GM12864 (cell line): ENCODE data around the gene FAM162A.
A peak's percentile ranks its signal among the peaks of the same experiment; 100 is the strongest.

Experiments used
- DNase-seq: peaks from one replicate; pipeline ENCODE4 v3.0.0-alpha.2; 2011; ENCODE audit warnings: low read depth
- H3K4me3 ChIP-seq: 2 replicates; pipeline ENCODE4 v1.5.1; 2011; ENCODE audit warnings: mild to moderate bottlenecking, low read depth, low read length, control low read depth
- TF ChIP-seq, protein P1 (sequence below): IDR thresholded peaks from 2 replicates; pipeline ENCODE4 v1.5.1; 2011; ENCODE audit warnings: low read depth, mild to moderate bottlenecking, moderate library complexity, low read length, control low read depth, inconsistent platforms; ENCODE audit errors: missing control alignments

Gene FAM162A

DNA sequence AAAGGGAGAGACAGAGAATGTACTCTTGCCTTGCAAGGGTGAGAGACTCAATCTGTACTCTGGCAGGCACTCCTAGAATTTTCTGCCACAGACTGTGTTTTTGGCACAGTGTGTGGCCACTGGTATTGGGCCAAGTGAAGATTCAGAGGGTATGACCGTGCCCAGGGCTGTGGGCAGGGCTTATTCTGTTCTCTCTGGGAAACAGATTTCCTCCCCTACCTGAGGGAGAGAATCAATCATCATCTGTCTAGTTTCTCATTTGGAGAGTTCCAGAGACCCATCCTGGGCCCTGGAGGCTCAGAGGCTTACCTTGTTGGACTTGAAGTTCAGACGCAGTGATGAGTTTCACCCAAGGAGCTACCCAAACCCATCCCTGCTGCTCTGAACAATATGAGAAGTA lies 30.8 kb upstream of the FAM162A start:
- TF ChIP-seq, protein P1, sequence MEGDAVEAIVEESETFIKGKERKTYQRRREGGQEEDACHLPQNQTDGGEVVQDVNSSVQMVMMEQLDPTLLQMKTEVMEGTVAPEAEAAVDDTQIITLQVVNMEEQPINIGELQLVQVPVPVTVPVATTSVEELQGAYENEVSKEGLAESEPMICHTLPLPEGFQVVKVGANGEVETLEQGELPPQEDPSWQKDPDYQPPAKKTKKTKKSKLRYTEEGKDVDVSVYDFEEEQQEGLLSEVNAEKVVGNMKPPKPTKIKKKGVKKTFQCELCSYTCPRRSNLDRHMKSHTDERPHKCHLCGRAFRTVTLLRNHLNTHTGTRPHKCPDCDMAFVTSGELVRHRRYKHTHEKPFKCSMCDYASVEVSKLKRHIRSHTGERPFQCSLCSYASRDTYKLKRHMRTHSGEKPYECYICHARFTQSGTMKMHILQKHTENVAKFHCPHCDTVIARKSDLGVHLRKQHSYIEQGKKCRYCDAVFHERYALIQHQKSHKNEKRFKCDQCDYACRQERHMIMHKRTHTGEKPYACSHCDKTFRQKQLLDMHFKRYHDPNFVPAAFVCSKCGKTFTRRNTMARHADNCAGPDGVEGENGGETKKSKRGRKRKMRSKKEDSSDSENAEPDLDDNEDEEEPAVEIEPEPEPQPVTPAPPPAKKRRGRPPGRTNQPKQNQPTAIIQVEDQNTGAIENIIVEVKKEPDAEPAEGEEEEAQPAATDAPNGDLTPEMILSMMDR = no peak
- no peak overlapping the region for H3K4me3 ChIP-seq

DNA sequence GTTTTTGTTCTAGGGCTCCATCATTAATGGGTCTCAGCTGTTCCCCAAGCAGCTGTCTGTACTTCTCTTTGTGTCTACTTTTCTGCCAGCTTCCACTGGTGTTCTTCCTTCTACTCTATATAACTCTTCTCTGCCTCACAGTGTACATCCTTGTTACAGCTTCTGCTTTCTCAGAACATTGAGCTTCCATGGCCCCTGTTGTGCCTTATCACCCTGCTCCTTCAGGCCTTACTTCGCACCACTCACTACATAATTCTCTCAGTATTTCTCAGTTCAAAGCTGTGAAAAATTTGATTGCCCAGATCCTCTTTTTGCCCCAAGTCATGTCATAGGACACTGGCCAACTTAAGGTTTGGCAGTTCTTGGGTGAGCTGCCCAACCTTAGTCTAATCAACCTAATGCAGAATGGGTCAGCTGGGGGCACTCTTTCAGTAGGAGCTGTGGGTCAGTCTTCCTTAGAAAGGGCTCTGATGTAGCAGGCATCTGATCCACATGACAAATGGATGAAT lies 30.0 kb upstream of the FAM162A start:
- H3K4me3 ChIP-seq = no peak overlapping the region
- DNase-seq = no peak
- TF ChIP-seq, protein P1 = no peak

More for the DNA sequence above, 30.8 kb upstream of the FAM162A start:
- DNase-seq = no peak

DNA sequence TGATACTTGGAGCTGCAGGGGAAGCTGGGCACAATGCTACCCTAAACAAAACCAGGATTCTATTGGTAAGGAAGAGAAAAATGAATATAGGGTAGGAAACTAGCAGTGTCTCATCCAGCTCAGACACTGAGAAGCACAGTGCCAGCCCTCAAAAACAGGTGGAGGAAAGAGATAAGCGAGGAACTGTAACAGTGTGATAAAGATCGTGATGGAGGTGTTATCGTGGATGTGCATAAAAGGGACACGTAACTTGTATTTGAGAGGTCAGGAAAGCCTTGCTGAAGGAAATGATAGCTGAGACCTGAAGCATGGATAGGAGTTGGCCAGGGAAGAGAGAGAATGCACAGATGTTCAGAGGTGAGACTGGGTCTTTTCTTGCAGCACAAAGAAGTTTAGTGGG lies 28.4 kb upstream of the FAM162A start:
- TF ChIP-seq, protein P1 = no peak
- no peak overlapping the region for H3K4me3 ChIP-seq
- DNase-seq = no peak

DNA sequence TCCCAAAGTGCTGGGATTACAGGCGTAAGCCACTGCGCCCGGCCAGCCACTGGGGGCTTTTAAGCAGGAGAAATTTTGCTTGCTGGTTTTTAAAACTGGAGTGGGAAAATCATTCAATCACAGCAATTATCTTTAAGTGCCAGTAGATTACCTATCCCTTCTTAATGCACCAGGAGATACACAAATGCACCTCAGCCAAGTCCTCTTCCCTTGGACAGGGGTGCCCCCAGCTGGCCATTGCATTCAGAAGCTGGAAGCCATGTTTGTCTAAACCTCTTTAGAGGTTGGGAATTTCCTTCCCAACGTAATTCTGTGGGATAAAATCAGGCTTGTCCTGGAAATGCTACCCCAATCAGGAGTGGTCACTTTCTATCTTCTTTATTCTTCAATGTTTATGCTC lies 27.6 kb upstream of the FAM162A start:
- H3K4me3 ChIP-seq = no peak overlapping the region
- no peak for DNase-seq
- TF ChIP-seq, protein P1 = peak; percentile 57

DNA sequence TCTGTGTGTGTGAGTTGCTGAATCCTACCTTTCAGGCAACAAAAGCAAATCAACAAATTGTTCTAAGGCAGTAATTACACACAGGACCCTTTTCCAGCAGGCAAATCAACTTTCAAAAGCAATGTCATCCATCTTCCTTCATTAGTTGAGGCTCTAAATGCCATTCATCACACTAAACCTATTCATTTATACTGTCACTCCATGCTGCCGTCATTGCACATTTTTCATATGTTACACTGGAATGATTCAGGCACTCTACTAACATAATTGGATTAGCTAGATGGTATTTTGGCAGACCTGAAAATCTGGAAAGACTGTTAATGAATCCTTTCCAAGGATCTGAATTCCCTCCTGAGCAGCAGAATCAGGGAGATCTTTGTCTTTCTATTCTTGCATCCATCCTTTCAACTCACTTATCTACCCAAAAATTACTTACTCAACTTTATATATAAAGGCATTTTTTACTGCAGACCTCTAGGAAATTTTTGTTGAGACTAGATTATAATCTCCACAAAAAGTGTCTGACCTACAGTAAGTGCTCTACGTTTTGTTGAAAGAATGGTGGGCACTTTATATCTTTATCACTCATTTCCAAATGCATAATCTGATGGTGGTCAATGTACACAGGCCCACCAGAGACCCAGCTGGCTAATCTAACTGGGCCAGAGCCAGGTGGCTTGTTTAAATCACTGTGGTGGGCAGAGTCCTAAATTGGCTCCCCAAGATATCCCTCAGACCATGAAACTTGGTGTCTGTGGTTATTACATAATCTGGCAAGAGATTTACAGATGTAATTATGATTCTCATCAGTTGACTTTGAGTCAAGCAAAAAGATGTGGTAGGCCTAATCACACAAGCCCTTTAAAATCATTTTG lies 25.9 kb upstream of the FAM162A start:
- TF ChIP-seq, protein P1 = no peak
- DNase-seq = no peak
- no peak overlapping the region for H3K4me3 ChIP-seq

DNA sequence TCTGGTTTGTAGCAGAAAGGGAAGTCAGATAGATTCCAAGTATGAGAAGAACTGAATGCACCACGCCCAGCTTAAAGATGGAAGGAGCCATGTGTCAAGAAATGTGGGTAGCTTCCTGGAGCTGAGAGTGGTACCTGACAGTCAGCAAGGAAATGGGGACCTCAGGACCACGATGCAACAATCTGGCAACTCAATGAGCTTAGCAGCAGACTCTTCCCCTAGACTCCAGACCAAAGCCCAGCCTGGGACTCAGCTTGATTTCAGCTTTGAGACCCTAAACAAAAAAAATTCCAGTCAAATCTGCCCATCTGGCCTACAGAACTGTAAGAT lies 25.3 kb upstream of the FAM162A start:
- no peak overlapping the region for H3K4me3 ChIP-seq
- TF ChIP-seq, protein P1 = no peak
- DNase-seq = no peak

DNA sequence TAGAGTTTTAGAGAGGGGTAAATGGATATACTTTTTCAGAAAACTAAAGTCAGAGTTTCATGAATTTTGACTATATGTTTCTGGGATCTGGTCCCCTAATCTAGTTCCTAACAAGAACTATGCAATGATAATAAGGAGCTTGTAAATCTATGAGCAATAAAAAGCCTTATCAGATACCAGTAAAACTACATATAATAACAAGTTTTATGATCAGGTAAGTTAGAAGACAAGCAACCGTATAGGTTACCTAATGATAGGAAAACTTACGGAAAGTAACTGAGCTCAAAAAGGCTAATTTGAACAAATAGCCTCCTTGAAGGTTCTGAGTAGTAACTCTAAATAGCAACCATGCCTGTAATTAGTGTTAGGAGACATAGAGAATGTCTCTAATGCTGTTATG lies 22.0 kb upstream of the FAM162A start:
- DNase-seq = no peak
- TF ChIP-seq, protein P1 = no peak
- no peak overlapping the region for H3K4me3 ChIP-seq
